Hepatocyte (in vitro differentiated cells): ENCODE measurements around the gene OOSP2. TPM values are rescaled to one million over a fixed set of nuclear protein-coding genes. Genes with fewer than 3 reads are reported as not detected.

ENCODE experiments used
- DNase-seq: peaks from one replicate; pipeline ENCODE4 v3.0.0-alpha.2; 2016; ENCODE audit warnings: low spot score
- H2AFZ ChIP-seq: fragments of 200-600 bp; sonication (generic); 2 replicates; pipeline ENCODE4 v1.6.0; 2016; ENCODE audit warnings: antibody characterized with exemption, mild to moderate bottlenecking
- H3K27ac ChIP-seq: fragments of 200-600 bp; sonication (generic); 2 replicates; pipeline ENCODE4 v1.5.1; 2016; ENCODE audit warnings: mild to moderate bottlenecking
- H3K27me3 ChIP-seq: fragments of 200-600 bp; sonication (generic); 2 replicates; pipeline ENCODE4 v1.6.1; 2016
- H3K36me3 ChIP-seq: fragments of 200-600 bp; sonication (generic); replicated peaks from 2 replicates; pipeline ENCODE4 v1.5.1; 2016; ENCODE audit warnings: low read depth; ENCODE audit not compliant: insufficient read depth
- H3K4me1 ChIP-seq: fragments of 200-600 bp; sonication (generic); 2 replicates; pipeline ENCODE4 v1.5.1; 2016; ENCODE audit warnings: mild to moderate bottlenecking, moderate library complexity; ENCODE audit not compliant: insufficient read depth
- H3K4me2 ChIP-seq: fragments of 200-600 bp; sonication (generic); 2 replicates; pipeline ENCODE4 v1.6.0; 2016
- H3K4me3 ChIP-seq: fragments of 200-600 bp; sonication (generic); 2 replicates; pipeline ENCODE4 v1.5.1; 2016; ENCODE audit warnings: mild to moderate bottlenecking
- H3K79me2 ChIP-seq: fragments of 200-600 bp; sonication (generic); 2 replicates; pipeline ENCODE4 v1.6.0; 2017; ENCODE audit warnings: mild to moderate bottlenecking
- H3K9me2 ChIP-seq: fragments of 200-600 bp; sonication (generic); replicated peaks from 2 replicates; pipeline ENCODE4 v1.6.0; 2017; ENCODE audit warnings: mild to moderate bottlenecking; ENCODE audit not compliant: insufficient read depth
- H3K9me3 ChIP-seq: fragments of 200-600 bp; sonication (generic); 2 replicates; pipeline ENCODE4 v1.5.1; 2016; ENCODE audit warnings: low read depth, mild to moderate bottlenecking
- H4K20me1 ChIP-seq: fragments of 200-600 bp; sonication (generic); 2 replicates; pipeline ENCODE4 v1.6.0; 2016; ENCODE audit warnings: mild to moderate bottlenecking; ENCODE audit not compliant: insufficient read depth, poor library complexity, severe bottlenecking
- EZH2 ChIP-seq: fragments of 200-600 bp; sonication (generic); IDR thresholded peaks from 2 replicates; pipeline ENCODE4 v1.6.1; 2016; ENCODE audit warnings: antibody characterized with exemption, mild to moderate bottlenecking, borderline replicate concordance
- EZH2phosphoT487 ChIP-seq: fragments of 200-600 bp; sonication (generic); IDR thresholded peaks from one replicate; pipeline ENCODE4 v1.6.1; 2018; ENCODE audit warnings: antibody characterized with exemption, mild to moderate bottlenecking, low read depth, moderate library complexity; ENCODE audit not compliant: unreplicated experiment, severe bottlenecking
- WGBS: methylation state at CpG from one replicate; pipeline ENCODE4 v1.1.6; 2016; ENCODE audit warnings: low lambda C conversion rate; ENCODE audit errors: missing lambda C conversion rate; 5-methylcytosine and 5-hydroxymethylcytosine counted together
- polyA plus RNA-seq: library from polyadenylated mRNA; unstranded; fragments of >200 nt; fragmentation: Nextera tagmentation; extraction: Ambion mirVana; gene quantifications from 2 replicates; pipeline ENCODE4 v1.2.1, GENCODE V29; 2016
- total RNA-seq: library from RNA; depleted of rRNA; stranded (reverse); fragments of >200 nt; gene quantifications from 2 replicates; pipeline ENCODE4 v1.2.3, GENCODE V29; 2014
- TF ChIP-seq, protein P1 (sequence below): fragments of 200-600 bp; sonication (generic); IDR thresholded peaks from 2 replicates; pipeline ENCODE4 v1.5.1; 2016; ENCODE audit warnings: antibody characterized with exemption, mild to moderate bottlenecking; ENCODE audit not compliant: poor library complexity

OOSP2 gene
- total and polyA plus RNA-seq, 2 experiments from 2014 or later: not detected

DNA sequence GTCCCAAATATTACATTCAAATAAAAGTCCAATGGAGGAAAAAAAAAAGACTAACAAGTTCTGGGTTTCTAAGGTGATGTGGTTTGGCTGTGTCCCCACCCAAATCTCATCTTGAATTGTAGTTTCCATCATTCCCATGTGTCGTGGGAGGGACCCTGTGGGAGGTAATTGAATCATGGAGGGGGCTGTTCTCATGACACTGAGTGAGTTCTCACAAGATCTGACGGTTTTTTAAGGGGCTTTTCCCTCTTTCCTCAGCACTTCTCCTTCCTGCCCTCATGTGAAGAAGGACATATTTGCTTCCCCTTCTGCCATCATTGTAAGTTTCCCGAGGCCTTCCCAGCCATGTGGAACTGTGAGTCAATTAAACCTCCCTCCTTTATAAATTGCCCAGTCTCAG is 40.3 kb downstream of the OOSP2 start:
- H3K79me2 ChIP-seq: no peaks in the 10 kb centered on the region
- WGBS: 59% methylated on average over 3 of the region's 3 CpGs
- no peak overlapping the region for H3K4me2 ChIP-seq
- H3K4me1 ChIP-seq: no peaks in the 10 kb centered on the region
- TF ChIP-seq, protein P1, sequence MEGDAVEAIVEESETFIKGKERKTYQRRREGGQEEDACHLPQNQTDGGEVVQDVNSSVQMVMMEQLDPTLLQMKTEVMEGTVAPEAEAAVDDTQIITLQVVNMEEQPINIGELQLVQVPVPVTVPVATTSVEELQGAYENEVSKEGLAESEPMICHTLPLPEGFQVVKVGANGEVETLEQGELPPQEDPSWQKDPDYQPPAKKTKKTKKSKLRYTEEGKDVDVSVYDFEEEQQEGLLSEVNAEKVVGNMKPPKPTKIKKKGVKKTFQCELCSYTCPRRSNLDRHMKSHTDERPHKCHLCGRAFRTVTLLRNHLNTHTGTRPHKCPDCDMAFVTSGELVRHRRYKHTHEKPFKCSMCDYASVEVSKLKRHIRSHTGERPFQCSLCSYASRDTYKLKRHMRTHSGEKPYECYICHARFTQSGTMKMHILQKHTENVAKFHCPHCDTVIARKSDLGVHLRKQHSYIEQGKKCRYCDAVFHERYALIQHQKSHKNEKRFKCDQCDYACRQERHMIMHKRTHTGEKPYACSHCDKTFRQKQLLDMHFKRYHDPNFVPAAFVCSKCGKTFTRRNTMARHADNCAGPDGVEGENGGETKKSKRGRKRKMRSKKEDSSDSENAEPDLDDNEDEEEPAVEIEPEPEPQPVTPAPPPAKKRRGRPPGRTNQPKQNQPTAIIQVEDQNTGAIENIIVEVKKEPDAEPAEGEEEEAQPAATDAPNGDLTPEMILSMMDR: no peak
- no peak for TF ChIP-seq EZH2phosphoT487
- TF ChIP-seq EZH2: no peak
- H3K9me3 ChIP-seq: no peaks in the 10 kb centered on the region
- no peaks in the 10 kb centered on the region for H3K36me3 ChIP-seq
- H2AFZ ChIP-seq: no peak overlapping the region
- H3K9me2 ChIP-seq: no peaks in the 10 kb centered on the region
- no peak overlapping the region for H3K27ac ChIP-seq
- H3K4me3 ChIP-seq: no peak overlapping the region
- H4K20me1 ChIP-seq: no peaks in the 10 kb centered on the region
- H3K27me3 ChIP-seq: no peaks in the 10 kb centered on the region
- no peak for DNase-seq

- no peak overlapping the region for H2AFZ ChIP-seq
- no peaks in the 10 kb centered on the region for H3K36me3 ChIP-seq
- no peaks in the 10 kb centered on the region for H3K9me3 ChIP-seq
- 55% methylated on average over 3 of the region's 3 CpGs for WGBS
- no peak overlapping the region for H3K4me2 ChIP-seq
- TF ChIP-seq EZH2phosphoT487 (no peak), EZH2 (no peak)
- TF ChIP-seq, protein P1: no peak
- no peaks in the 10 kb centered on the region for H3K9me2 ChIP-seq
- no peaks in the 10 kb centered on the region for H3K79me2 ChIP-seq
- H3K4me3 ChIP-seq: no peak overlapping the region
- H4K20me1 ChIP-seq: no peaks in the 10 kb centered on the region
- no peaks in the 10 kb centered on the region for H3K4me1 ChIP-seq
- H3K27me3 ChIP-seq: no peaks in the 10 kb centered on the region
- no peak overlapping the region for H3K27ac ChIP-seq
- DNase-seq: no peak
Measured at GRCh38 chr11:60084631-60085273, 44.5 kb downstream of the OOSP2 start.

DNA sequence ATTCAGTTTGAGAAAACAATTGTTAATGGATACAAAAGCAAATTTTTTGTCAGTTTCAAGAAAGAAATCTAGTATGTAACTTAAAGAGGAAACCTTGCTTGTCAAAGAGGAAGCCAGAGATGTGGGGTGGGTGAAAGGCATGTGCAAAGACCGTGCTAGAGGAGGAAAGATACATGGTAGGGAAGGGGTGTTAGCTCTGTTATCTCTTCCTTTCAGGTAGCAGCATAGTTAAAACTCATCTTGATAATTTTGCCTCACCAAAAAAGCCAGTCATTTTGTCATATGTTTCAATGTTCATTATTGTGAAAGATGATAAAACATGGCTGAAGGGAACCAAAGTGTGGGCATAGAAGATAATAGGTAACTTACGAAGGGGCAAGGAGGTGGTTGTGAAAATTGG is 45.7 kb downstream of the OOSP2 start:
- Histone ChIP-seq H3K27ac (no peak overlapping the region), H3K79me2 (no peaks in the 10 kb centered on the region), H3K36me3 (no peaks in the 10 kb centered on the region), H3K27me3 (no peaks in the 10 kb centered on the region), H3K4me3 (no peak overlapping the region), H3K4me2 (no peak overlapping the region), H3K9me3 (no peaks in the 10 kb centered on the region), H2AFZ (no peak overlapping the region), H3K4me1 (no peaks in the 10 kb centered on the region), H4K20me1 (no peaks in the 10 kb centered on the region), H3K9me2 (no peaks in the 10 kb centered on the region)
- TF ChIP-seq EZH2 (no peak), EZH2phosphoT487 (no peak)
- TF ChIP-seq, protein P1: no peak
- WGBS: 73% methylated on average over 2 of the region's 2 CpGs
- no peak for DNase-seq

GRCh38 chr11:60087239-60087638 is 47.0 kb downstream of the OOSP2 start:
- WGBS: 64% methylated on average over 1 of the region's 1 CpG
- H3K27me3 ChIP-seq: no peaks in the 10 kb centered on the region

More at GRCh38 chr11:60087239-60087638, 47.0 kb downstream of the OOSP2 start:
- TF ChIP-seq EZH2phosphoT487 (no peak), EZH2 (no peak)
- TF ChIP-seq, protein P1: no peak
- H3K27ac ChIP-seq: no peak overlapping the region
- no peak for DNase-seq
- H2AFZ ChIP-seq: no peak overlapping the region
- H3K36me3 ChIP-seq: no peaks in the 10 kb centered on the region
- H3K4me3 ChIP-seq: no peak overlapping the region
- H4K20me1 ChIP-seq: no peaks in the 10 kb centered on the region
- no peaks in the 10 kb centered on the region for H3K79me2 ChIP-seq
- H3K9me2 ChIP-seq: no peaks in the 10 kb centered on the region
- no peaks in the 10 kb centered on the region for H3K4me1 ChIP-seq
- H3K4me2 ChIP-seq: no peak overlapping the region
- no peaks in the 10 kb centered on the region for H3K9me3 ChIP-seq
